ENCODE data around the gene BCL2.

GRCh38 chr18:63083555-63083954 is 236.0 kb downstream of the BCL2 start:
- no peak for TF ChIP-seq CTCF (IDR thresholded peaks at IDR 0.05)
- no peak for TF ChIP-seq POLR2A (IDR thresholded peaks at IDR 0.05)
